ENCODE measurements around the gene SPACA6.

- TF ChIP-seq CTCF (conservative IDR thresholded peaks at IDR 0.05 in 1 of 2, IDR thresholded peaks at IDR 0.05 in 1 of 2; ENCODE audit: low read depth in 1 of 2, low read length in 2 of 2) (no peak), EZH2 (IDR thresholded peaks at IDR 0.05; ENCODE audit: low read length, missing control alignments) (no peak)
Measured at GRCh38 chr19:51651216-51651846, 41.8 kb upstream of the SPACA6 start.

Data from fibroblast of lung (primary cell).